Tibial nerve (tissue), 4 donors: ENCODE data around the gene CCDC174. TPM values are rescaled to one million over a fixed set of nuclear protein-coding genes. Genes with fewer than 3 reads are reported as not detected.

Experiments used
- DNase-seq, 2 donors: peaks; one replicate each; pipeline ENCODE4 v3.0.0-alpha.2; 2019; ENCODE audit warnings: low spot score in 2 of 2
- H3K27ac ChIP-seq, 4 donors: fragments of 200-600 bp; sonication (generic) in 3 of 4; one replicate each; pipeline ENCODE4 v1.5.1; 2017 to 2019; ENCODE audit warnings: mild to moderate bottlenecking in 1 of 4
- H3K27me3 ChIP-seq, 2 donors: fragments of 200-600 bp; sonication (generic) in 1 of 2; one replicate each; pipeline versions ENCODE4 v1.5.1 to v1.6.0; 2017 to 2019
- H3K36me3 ChIP-seq, 3 donors: fragments of 200-600 bp; sonication (generic); one replicate each; pipeline ENCODE4 v1.5.1; 2018 to 2019
- H3K4me1 ChIP-seq, 4 donors: fragments of 200-600 bp; sonication (generic) in 3 of 4; one replicate each; pipeline ENCODE4 v1.5.1; 2017 to 2019
- H3K4me3 ChIP-seq, 4 donors: fragments of 200-600 bp; sonication (generic) in 3 of 4; one replicate each; pipeline ENCODE4 v1.5.1; 2017 to 2019; ENCODE audit warnings: mild to moderate bottlenecking in 1 of 4, moderate library complexity in 1 of 4
- H3K9me3 ChIP-seq, 4 donors: fragments of 200-600 bp; sonication (generic) in 3 of 4; one replicate each; pipeline ENCODE4 v1.5.1; 2017 to 2019
- EP300 ChIP-seq, 2 donors: sonication (generic); formaldehyde crosslinking; IDR thresholded peaks; one replicate each; pipeline ENCODE4 v1.6.1; 2017; ENCODE audit warnings: antibody characterized with exemption in 2 of 2, mild to moderate bottlenecking in 1 of 2
- POLR2A ChIP-seq, 2 donors: fragments of 450-650 bp; IDR thresholded peaks; one replicate each; pipeline ENCODE4 v1.6.1; 2017; ENCODE audit warnings: antibody characterized with exemption in 2 of 2, mild to moderate bottlenecking in 2 of 2, moderate library complexity in 2 of 2
- WGBS, 2 donors: methylation state at CpG; one replicate each; pipeline ENCODE4 v1.1.5; 2018; 5-methylcytosine and 5-hydroxymethylcytosine counted together
- total RNA-seq, 4 donors: library from RNA; depleted of rRNA; stranded (reverse); fragments of >200 nt; gene quantifications; one replicate each; pipeline ENCODE4 v1.1.0, GENCODE V29; 2016
- TF ChIP-seq, protein P1 (sequence below), 5 experiments: fragments of 200-600 bp in 3 of 5; fragments of 450-650 bp in 2 of 5; sonication (generic) in 3 of 5; IDR thresholded peaks; one replicate each; pipeline ENCODE4 v1.5.1; 2016 to 2019; ENCODE audit warnings: antibody characterized with exemption in 5 of 5, mild to moderate bottlenecking in 3 of 5, moderate library complexity in 2 of 5

The CCDC174 gene
- total RNA-seq, 4 donors from 2014 or later, result 13.5 to 34.3 (median 27.1) TPM

DNA sequence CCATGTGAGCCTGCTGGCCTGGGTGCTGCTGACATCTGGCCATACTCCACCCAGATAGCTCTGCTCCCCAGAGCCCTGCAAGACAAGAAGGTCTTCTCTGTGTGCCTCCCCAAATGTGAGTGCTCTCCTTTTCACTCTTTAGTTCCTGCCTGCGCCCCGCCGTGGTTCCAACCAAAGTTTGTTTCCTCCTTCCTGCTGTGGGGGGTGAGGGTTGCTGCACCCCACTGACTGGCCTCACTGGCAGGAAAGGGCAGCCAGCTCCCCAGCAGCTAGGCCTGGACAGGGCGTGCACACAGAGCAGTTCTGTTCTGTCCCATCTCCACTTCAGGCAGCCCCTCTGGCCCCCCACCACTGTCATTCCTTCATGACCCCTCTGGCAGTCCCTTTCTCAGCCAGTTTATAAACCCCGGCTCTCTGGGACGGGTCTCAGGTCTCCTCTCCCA lies 5.4 kb upstream of the CCDC174 start:
- Histone ChIP-seq H3K9me3 (no peaks in the 10 kb centered on the region), H3K36me3 (no peaks in the 10 kb centered on the region), H3K27ac (no peak overlapping the region), H3K4me1 (peaks cover 0 to 10% (median 0%) of the 10 kb centered on the region in 4 donors), H3K4me3 (no peak overlapping the region), H3K27me3 (peaks cover 0 to 12% of the 10 kb centered on the region in 2 donors)
- no peak for DNase-seq
- 80 to 83% methylated on average over 6 of the region's 6 CpGs for WGBS, 2 donors
- TF ChIP-seq POLR2A (IDR thresholded peaks at IDR 0.05) (no peak), EP300 (IDR thresholded peaks at IDR 0.05) (no peak)
- TF ChIP-seq, protein P1, sequence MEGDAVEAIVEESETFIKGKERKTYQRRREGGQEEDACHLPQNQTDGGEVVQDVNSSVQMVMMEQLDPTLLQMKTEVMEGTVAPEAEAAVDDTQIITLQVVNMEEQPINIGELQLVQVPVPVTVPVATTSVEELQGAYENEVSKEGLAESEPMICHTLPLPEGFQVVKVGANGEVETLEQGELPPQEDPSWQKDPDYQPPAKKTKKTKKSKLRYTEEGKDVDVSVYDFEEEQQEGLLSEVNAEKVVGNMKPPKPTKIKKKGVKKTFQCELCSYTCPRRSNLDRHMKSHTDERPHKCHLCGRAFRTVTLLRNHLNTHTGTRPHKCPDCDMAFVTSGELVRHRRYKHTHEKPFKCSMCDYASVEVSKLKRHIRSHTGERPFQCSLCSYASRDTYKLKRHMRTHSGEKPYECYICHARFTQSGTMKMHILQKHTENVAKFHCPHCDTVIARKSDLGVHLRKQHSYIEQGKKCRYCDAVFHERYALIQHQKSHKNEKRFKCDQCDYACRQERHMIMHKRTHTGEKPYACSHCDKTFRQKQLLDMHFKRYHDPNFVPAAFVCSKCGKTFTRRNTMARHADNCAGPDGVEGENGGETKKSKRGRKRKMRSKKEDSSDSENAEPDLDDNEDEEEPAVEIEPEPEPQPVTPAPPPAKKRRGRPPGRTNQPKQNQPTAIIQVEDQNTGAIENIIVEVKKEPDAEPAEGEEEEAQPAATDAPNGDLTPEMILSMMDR (IDR thresholded peaks at IDR 0.05), result no peak

DNA sequence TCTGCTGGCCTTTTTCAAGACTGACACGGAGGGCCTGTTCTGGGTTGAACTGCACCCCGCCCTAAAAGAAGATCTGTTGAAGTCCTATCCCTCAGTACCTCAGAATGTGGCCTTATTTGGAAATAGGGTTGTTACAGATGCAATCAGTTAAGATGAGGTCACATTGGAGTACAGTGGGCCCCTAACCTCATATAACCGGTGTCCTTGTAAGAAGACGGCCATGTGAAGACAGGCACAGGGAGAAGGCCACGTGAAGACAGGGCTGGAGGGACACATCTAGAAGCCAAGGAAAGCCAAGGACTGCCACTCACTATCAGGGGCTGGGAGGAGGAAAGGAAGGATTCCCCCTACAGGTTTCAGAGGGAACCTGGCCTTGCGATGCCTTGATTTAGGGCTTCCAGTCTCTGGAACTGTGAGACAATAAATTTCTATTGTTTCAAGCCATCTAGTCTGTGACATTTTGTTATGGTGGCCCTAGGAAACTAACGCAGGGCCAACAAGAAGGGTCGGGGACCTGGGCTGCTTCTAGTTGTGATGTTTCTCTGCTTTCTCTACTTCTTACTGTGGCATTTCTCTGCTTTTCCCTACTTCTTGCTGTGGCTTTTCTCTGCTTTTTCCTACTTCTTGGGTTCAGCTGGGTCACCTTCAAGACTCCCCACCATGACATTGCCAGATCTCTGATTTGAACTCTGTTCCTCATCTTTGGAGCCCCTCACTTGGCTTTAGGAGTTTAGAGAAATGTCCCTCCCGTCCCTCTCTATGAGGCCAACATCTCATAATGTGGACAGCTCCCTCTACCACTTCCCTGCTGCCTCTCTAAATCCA lies 4.8 kb upstream of the CCDC174 start:
- Histone ChIP-seq H3K36me3 (no peaks in the 10 kb centered on the region), H3K27ac (no peak overlapping the region), H3K4me3 (no peak overlapping the region), H3K4me1 (peaks cover 0 to 10% (median 0%) of the 10 kb centered on the region in 4 donors), H3K9me3 (no peaks in the 10 kb centered on the region), H3K27me3 (peaks cover 0 to 7% of the 10 kb centered on the region in 2 donors)
- no peak for DNase-seq
- 67 to 70% methylated on average over 9 of the region's 9 CpGs for WGBS, 2 donors
- TF ChIP-seq EP300 (IDR thresholded peaks at IDR 0.05), result no peak
- TF ChIP-seq, protein P1 (IDR thresholded peaks at IDR 0.05), result no peak
- no peak for TF ChIP-seq POLR2A (IDR thresholded peaks at IDR 0.05)

DNA sequence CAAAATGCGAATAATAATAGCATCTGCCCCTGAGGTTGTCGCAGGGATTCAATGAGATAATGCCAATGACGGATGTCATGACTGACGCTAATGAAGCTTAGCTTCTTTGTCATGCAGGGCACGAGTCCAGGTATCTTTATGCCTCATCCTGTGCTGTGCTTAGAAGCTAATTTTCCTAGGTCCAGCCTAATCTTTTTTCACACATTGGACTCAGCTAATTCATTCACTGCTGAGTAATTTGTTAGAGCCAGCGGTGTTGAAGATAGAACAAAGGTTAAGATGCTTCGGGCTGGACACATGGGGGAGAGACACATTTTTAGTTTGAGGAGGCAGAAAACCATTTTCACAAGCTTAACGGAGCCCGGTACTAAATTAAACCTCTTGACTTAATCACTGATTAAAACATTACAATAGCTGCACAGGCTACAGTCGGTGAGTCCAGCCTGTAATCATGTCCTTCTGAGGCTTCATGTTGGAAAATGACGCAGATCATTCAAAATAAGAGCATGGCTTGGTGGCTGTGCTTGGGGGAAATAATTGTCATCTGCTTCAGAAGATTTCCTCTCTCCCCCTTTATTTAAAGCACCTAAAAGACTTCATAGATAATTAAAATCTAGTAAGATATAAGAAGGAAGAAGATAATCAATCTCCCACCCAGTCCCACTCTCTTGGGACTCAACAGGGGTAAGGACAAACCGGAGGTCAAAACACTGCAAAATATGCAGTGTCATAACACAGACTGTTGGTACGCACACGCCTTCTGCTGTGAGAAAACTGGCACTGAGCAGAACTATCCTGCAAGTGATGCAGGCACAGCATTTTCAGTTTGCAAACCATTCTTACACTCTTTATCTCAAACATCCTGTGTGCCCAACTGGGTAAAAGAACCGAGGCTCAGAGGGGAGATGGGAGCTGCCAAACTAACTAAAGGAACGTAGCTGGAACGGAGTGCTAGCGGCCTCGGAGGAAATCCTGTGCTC lies 3.3 kb upstream of the CCDC174 start:
- H3K9me3 ChIP-seq, result no peaks in the 10 kb centered on the region
- H3K36me3 ChIP-seq, result no peaks in the 10 kb centered on the region
- WGBS, 2 donors, result 71 to 73% methylated on average over 19 of the region's 19 CpGs
- no peak overlapping the region for H3K27ac ChIP-seq
- no peak for TF ChIP-seq EP300 (IDR thresholded peaks at IDR 0.05)
- no peak for TF ChIP-seq POLR2A (IDR thresholded peaks at IDR 0.05)
- TF ChIP-seq, protein P1 (IDR thresholded peaks at IDR 0.05), result no peak
- DNase-seq, result no peak
- H3K27me3 ChIP-seq, result no peaks in the 10 kb centered on the region
- H3K4me3 ChIP-seq, result no peak overlapping the region
- H3K4me1 ChIP-seq, result peaks cover 0 to 22% (median 10%) of the 10 kb centered on the region in 4 donors

DNA sequence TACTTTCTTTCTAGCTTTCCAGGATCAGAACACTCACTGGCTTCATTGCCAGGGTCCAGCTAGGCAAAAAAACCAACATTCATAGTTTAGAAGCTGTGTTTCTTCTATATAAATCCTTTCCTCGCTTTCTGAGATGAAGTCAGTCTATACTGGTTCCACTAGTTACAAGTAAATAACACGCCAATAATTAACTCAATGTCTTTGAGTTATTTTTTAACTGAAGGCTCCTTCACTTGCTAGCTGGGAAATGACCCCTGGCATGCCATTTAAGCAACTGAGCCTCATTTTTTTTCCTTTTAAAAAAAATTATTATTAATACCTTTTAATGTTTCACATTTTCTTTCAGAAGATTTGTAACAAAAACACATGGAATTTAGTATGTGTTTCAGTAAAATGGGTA lies 2.1 kb upstream of the CCDC174 start:
- H3K27ac ChIP-seq, result no peak overlapping the region
- no peak for DNase-seq
- 86 to 88% methylated on average over 2 of the region's 2 CpGs for WGBS, 2 donors
- no peaks in the 10 kb centered on the region for H3K9me3 ChIP-seq
- H3K27me3 ChIP-seq, result no peaks in the 10 kb centered on the region
- H3K4me3 ChIP-seq, result no peak overlapping the region
- H3K4me1 ChIP-seq, result peaks cover 0 to 34% (median 19%) of the 10 kb centered on the region in 4 donors
- no peak for TF ChIP-seq EP300 (IDR thresholded peaks at IDR 0.05)
- no peak for TF ChIP-seq POLR2A (IDR thresholded peaks at IDR 0.05)
- TF ChIP-seq, protein P1 (IDR thresholded peaks at IDR 0.05), result no peak
- peaks cover 0 to 2% (median 0%) of the 10 kb centered on the region in 3 donors for H3K36me3 ChIP-seq
